CD4-positive, alpha-beta memory T cell (primary cell): Measurements from ENCODE around the gene FOXF1. TPM values are rescaled to one million over a fixed set of nuclear protein-coding genes. Genes with fewer than 3 reads are reported as not detected.

Experiments used
- CTCF ChIA-PET: fragments of 350-600 bp; sonication (Branson Sonifier 250); formaldehyde crosslinking; loops from one replicate; lab custom pipeline; 2021; ENCODE audit warnings: inconsistent platforms; ENCODE audit not compliant: partially characterized antibody; lab: Charles Lee
- POLR2A ChIA-PET: fragments of 350-600 bp; sonication (Branson Sonifier 250); formaldehyde crosslinking; loops from one replicate; lab custom pipeline; 2021; ENCODE audit not compliant: partially characterized antibody; lab: Charles Lee
- DNase-seq, 5 donors: peaks; one replicate each; pipeline versions ENCODE4 v3.0.0 to v3.0.0-alpha.2; 2020 to 2022; ENCODE audit warnings: mixed read lengths in 1 of 5
- H3K27ac ChIP-seq: one replicate; pipeline ENCODE4 v1.7.0; 2013; ENCODE audit warnings: low read depth, low read length
- H3K27me3 ChIP-seq: 2 replicates; pipeline ENCODE4 v1.7.0; 2013; ENCODE audit warnings: mild to moderate bottlenecking, low read length, moderate library complexity; ENCODE audit not compliant: insufficient read depth
- H3K36me3 ChIP-seq: 2 replicates; pipeline ENCODE4 v1.7.0; 2013; ENCODE audit warnings: mild to moderate bottlenecking, low read length, moderate library complexity; ENCODE audit not compliant: insufficient read depth
- H3K4me1 ChIP-seq: 2 replicates; pipeline ENCODE4 v1.7.0; 2013; ENCODE audit warnings: mild to moderate bottlenecking, low read length, moderate library complexity; ENCODE audit not compliant: insufficient read depth
- H3K4me3 ChIP-seq, 2 donors: one replicate each; pipeline ENCODE4 v1.7.0; 2013; ENCODE audit warnings: low read length in 2 of 2, mild to moderate bottlenecking in 1 of 2
- H3K9me3 ChIP-seq, 2 donors: one replicate each; pipeline ENCODE4 v1.7.0; 2013; ENCODE audit warnings: low read length in 2 of 2, control low read depth in 1 of 2; ENCODE audit not compliant: control insufficient read depth in 1 of 2
- H3K27ac Mint-ChIP-seq, 7 donors: one replicate each; pipeline ENCODE4 v1.8.0; 2020 to 2021; ENCODE audit warnings: mixed read lengths in 7 of 7, mild to moderate bottlenecking in 6 of 7, inconsistent platforms in 3 of 7, moderate library complexity in 3 of 7
- H3K27me3 Mint-ChIP-seq, 2 donors: one replicate each; pipeline ENCODE4 v1.8.0; 2020 to 2021; ENCODE audit warnings: mixed read lengths in 2 of 2
- H3K36me3 Mint-ChIP-seq, 2 donors: one replicate each; pipeline ENCODE4 v1.8.0; 2020 to 2021; ENCODE audit warnings: mixed read lengths in 2 of 2, inconsistent platforms in 1 of 2, mild to moderate bottlenecking in 1 of 2
- H3K4me1 Mint-ChIP-seq, 4 donors: one replicate each; pipeline ENCODE4 v1.8.0; 2020 to 2021; ENCODE audit warnings: mixed read lengths in 4 of 4, mild to moderate bottlenecking in 1 of 4
- H3K4me3 Mint-ChIP-seq, 8 donors: one replicate each; pipeline ENCODE4 v1.8.0; 2020 to 2021; ENCODE audit warnings: mixed read lengths in 8 of 8, mild to moderate bottlenecking in 7 of 8, moderate library complexity in 6 of 8, inconsistent platforms in 3 of 8
- H3K9me3 Mint-ChIP-seq, 8 donors: one replicate each; pipeline ENCODE4 v1.8.0; 2020 to 2021; ENCODE audit warnings: mixed read lengths in 8 of 8, mild to moderate bottlenecking in 5 of 8, inconsistent platforms in 3 of 8, moderate library complexity in 1 of 8
- intact Hi-C: fragments of 100-400 bp; cut with micrococcal nuclease; formaldehyde crosslinking; loops from one replicate; pipeline ENCODE4 v1.15.1; 2023
- polyA plus RNA-seq, 2 donors: library from polyadenylated mRNA; unstranded; fragments of 300-500 nt; fragmentation: Illumina TruSeq; gene quantifications; one replicate each; pipeline ENCODE4 v1.2.3, GENCODE V29; 2021
- total RNA-seq, 2 experiments: library from RNA; stranded (reverse); gene quantifications; one replicate each; pipeline ENCODE4 v1.2.3, GENCODE V29; 2021

The FOXF1 gene
- total and polyA plus RNA-seq, 4 experiments from 2014 or later, result not detected

DNA sequence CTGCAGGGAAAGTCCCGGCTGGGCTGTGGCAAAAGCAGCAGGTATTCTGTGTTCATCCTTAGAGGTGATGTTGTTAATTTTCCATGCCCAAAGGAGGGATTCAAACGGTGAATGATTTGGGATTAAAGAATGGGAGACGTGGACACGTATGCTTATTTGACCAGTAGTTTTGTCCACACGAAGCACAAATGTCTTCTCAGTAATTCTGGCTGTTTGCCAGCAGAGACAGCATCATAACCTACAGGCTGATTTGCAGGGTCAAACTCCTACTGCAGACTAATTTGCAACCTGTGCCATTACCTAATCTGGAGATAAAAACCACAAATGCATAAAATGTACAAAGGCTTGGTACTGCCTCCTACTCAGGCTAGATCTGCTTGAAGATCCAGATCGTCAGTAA is 30.6 kb downstream of the FOXF1 start:
- Histone ChIP-seq H3K27ac (no peak overlapping the region), H3K4me3 (no peak overlapping the region), H3K9me3 (no peaks in the 10 kb centered on the region), H3K4me1 (no peaks in the 10 kb centered on the region), H3K36me3 (peaks cover 42% of the 10 kb centered on the region), H3K27me3 (no peaks in the 10 kb centered on the region)
- H3K27me3 Mint-ChIP-seq, result no peaks in the 10 kb centered on the region
- H3K4me3 Mint-ChIP-seq, result no peak overlapping the region
- no peaks in the 10 kb centered on the region for H3K9me3 Mint-ChIP-seq
- POLR2A ChIA-PET, result no interaction called here
- no peak overlapping the region for H3K27ac Mint-ChIP-seq
- no peak for DNase-seq
- H3K36me3 Mint-ChIP-seq, result peaks cover 68 to 77% of the 10 kb centered on the region in 2 donors
- CTCF ChIA-PET, result no interaction called here
- intact Hi-C loops, result no loop called here
- peaks cover 0 to 4% (median 0%) of the 10 kb centered on the region in 4 donors for H3K4me1 Mint-ChIP-seq

DNA sequence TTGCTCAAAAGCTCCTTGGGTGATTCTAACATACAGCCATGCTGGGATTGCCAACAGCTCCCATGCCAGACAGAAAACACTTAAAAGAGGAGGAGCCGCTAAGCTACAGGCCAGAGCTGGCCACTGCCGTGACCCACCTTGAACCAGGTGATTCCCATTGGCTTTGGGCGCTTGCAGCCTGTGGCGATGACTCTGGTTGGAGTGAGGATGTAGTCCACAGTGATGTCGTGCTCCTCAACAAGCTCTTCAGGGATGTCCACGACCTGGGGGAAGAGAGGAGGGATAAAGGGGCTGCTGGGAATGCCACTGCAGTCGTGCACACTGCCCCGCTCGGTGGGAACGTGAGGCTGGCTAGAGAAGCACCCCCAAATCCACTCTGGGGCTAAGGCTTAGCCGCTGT is 31.2 kb downstream of the FOXF1 start:
- CTCF ChIA-PET, result no interaction called here
- H3K4me3 ChIP-seq, result no peak overlapping the region
- DNase-seq, result no peak
- Mint-ChIP-seq H3K4me3 (no peak overlapping the region), H3K9me3 (no peaks in the 10 kb centered on the region), H3K36me3 (peaks cover 73 to 82% of the 10 kb centered on the region in 2 donors), H3K4me1 (peaks cover 0 to 4% (median 0%) of the 10 kb centered on the region in 4 donors), H3K27ac (no peak overlapping the region), H3K27me3 (no peaks in the 10 kb centered on the region)
- POLR2A ChIA-PET, result no interaction called here
- no peaks in the 10 kb centered on the region for H3K27me3 ChIP-seq
- intact Hi-C loops, result no loop called here
- H3K36me3 ChIP-seq, result peaks cover 45% of the 10 kb centered on the region
- no peaks in the 10 kb centered on the region for H3K4me1 ChIP-seq
- H3K9me3 ChIP-seq, result no peaks in the 10 kb centered on the region
- no peak overlapping the region for H3K27ac ChIP-seq

- H3K36me3 ChIP-seq, result peaks cover 38% of the 10 kb centered on the region
- CTCF ChIA-PET, result interaction anchor here (1.0 kb wide), 1 partner anchor 22 kb away, joined by 3 read pairs; no protein-coding TSS in a partner anchor
Observed at GRCh38 chr16:86542756-86543750, 32.7 kb downstream of the FOXF1 start.

GRCh38 chr16:86545481-86545880 is 35.2 kb downstream of the FOXF1 start:
- Mint-ChIP-seq H3K36me3 (peaks cover 59 to 72% of the 10 kb centered on the region in 2 donors), H3K4me3 (peak overlapping the region in 1 of 8 donors; percentile 48), H3K27me3 (no peaks in the 10 kb centered on the region), H3K9me3 (no peaks in the 10 kb centered on the region), H3K4me1 (peaks cover 0 to 4% (median 0%) of the 10 kb centered on the region in 4 donors), H3K27ac (no peak overlapping the region)
- intact Hi-C loops, result no loop called here
- DNase-seq, result no peak
- Histone ChIP-seq H3K9me3 (no peaks in the 10 kb centered on the region), H3K4me1 (no peaks in the 10 kb centered on the region), H3K36me3 (peaks cover 18% of the 10 kb centered on the region), H3K4me3 (no peak overlapping the region), H3K27ac (no peak overlapping the region), H3K27me3 (no peaks in the 10 kb centered on the region)
- ChIA-PET CTCF (no interaction called here), POLR2A (interaction anchor here (0.6 kb wide), 1 partner anchor 992 kb away, joined by 3 read pairs; no protein-coding TSS in a partner anchor)

More at GRCh38 chr16:86542756-86543750, 32.7 kb downstream of the FOXF1 start:
- Histone ChIP-seq H3K27me3 (no peaks in the 10 kb centered on the region), H3K4me3 (no peak overlapping the region), H3K9me3 (no peaks in the 10 kb centered on the region), H3K4me1 (no peaks in the 10 kb centered on the region), H3K27ac (no peak overlapping the region)
- POLR2A ChIA-PET, result no interaction called here
- no peak for DNase-seq
- Mint-ChIP-seq H3K9me3 (no peaks in the 10 kb centered on the region), H3K4me1 (peaks cover 0 to 4% (median 0%) of the 10 kb centered on the region in 4 donors), H3K36me3 (peaks cover 72 to 87% of the 10 kb centered on the region in 2 donors), H3K27ac (no peak overlapping the region), H3K4me3 (no peak overlapping the region), H3K27me3 (no peaks in the 10 kb centered on the region)
- intact Hi-C loops, result no loop called here

DNA sequence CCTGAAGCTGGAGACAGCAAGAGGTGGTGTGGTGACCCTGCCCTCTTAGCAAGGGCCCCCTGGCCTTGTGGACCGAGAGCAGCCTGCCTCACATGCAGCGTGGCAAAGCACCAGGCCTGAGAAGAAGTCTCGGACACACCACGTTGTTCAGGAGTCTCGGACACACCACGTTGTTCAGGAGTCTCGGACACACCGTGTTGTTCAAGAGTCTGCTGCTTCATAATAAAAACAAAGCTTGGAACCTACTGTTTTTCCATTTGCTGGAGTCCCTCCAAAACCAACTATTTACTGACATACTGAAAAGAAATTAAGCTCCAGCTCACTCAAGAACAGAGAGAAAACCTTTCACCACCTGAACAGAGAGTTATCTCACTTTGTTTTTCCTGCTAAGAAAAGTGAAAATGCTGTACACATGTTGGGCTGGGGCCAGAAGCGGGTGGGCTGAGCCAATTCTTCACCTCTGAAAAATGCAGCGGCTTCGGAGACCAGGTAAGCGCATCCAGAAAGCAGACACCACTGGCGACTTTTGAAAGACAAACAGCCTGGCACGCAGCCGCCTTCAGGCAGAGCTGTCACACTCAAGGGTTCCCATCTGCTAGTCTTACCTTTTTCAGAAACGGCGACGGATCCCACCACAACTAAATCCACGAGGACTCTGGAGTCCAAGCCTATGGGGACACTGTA is 35.8 kb downstream of the FOXF1 start:
- no peaks in the 10 kb centered on the region for H3K27me3 Mint-ChIP-seq
- Histone ChIP-seq H3K9me3 (no peaks in the 10 kb centered on the region), H3K36me3 (peaks cover 12% of the 10 kb centered on the region), H3K27me3 (no peaks in the 10 kb centered on the region), H3K27ac (no peak overlapping the region), H3K4me1 (no peaks in the 10 kb centered on the region), H3K4me3 (no peak overlapping the region)
- no peak for DNase-seq
- CTCF ChIA-PET, result interaction anchor here (0.7 kb wide), 1 partner anchor 9 kb away, joined by 3 read pairs; no protein-coding TSS in a partner anchor
- H3K27ac Mint-ChIP-seq, result no peak overlapping the region
- H3K4me3 Mint-ChIP-seq, result no peak overlapping the region
- POLR2A ChIA-PET, result interaction anchor here (0.7 kb wide), 1 partner anchor 1455 kb away, joined by 3 read pairs; no protein-coding TSS in a partner anchor
- peaks cover 0 to 4% (median 0%) of the 10 kb centered on the region in 4 donors for H3K4me1 Mint-ChIP-seq
- intact Hi-C loops, result no loop called here
- peaks cover 54 to 70% of the 10 kb centered on the region in 2 donors for H3K36me3 Mint-ChIP-seq
- no peaks in the 10 kb centered on the region for H3K9me3 Mint-ChIP-seq

- ChIA-PET CTCF (no interaction called here), POLR2A (interaction anchor here (0.7 kb wide), 1 partner anchor 1456 kb away, joined by 3 read pairs; no protein-coding TSS in a partner anchor)
- no peaks in the 10 kb centered on the region for H3K27me3 ChIP-seq
- H3K4me3 Mint-ChIP-seq, result no peak overlapping the region
- intact Hi-C loops, result no loop called here
- H3K4me3 ChIP-seq, result no peak overlapping the region
- H3K9me3 ChIP-seq, result no peaks in the 10 kb centered on the region
- no peak overlapping the region for H3K27ac Mint-ChIP-seq
- peaks cover 0 to 4% (median 0%) of the 10 kb centered on the region in 4 donors for H3K4me1 Mint-ChIP-seq
- H3K27ac ChIP-seq, result no peak overlapping the region
- H3K27me3 Mint-ChIP-seq, result no peaks in the 10 kb centered on the region
- DNase-seq, result no peak
- H3K9me3 Mint-ChIP-seq, result no peaks in the 10 kb centered on the region
- peaks cover 6% of the 10 kb centered on the region for H3K36me3 ChIP-seq
- no peaks in the 10 kb centered on the region for H3K4me1 ChIP-seq
- H3K36me3 Mint-ChIP-seq, result peaks cover 49 to 66% of the 10 kb centered on the region in 2 donors
Observed at GRCh38 chr16:86546638-86547013, 36.3 kb downstream of the FOXF1 start.

DNA sequence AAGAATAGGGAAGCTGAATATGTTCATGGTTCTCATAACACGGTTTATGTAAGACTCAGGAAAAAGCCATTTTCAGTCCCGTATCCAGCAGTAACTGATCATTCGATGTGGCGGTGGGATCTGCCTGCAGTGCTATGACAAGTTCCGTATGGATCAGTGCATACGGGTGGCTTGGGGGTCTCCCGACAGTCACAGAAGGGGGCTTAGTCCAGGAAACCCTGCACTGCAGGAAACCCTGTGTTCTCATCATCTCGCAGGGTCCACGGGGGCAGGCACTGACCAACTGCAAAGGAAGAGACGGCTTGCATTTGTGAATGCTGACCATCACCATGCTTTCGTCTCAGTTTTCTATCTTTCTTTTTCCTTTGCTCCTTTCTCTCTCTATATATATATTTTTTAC is 37.0 kb downstream of the FOXF1 start:
- Mint-ChIP-seq H3K36me3 (peaks cover 46 to 60% of the 10 kb centered on the region in 2 donors), H3K4me1 (peaks cover 0 to 4% (median 3%) of the 10 kb centered on the region in 4 donors)

More for the DNA sequence above, 37.0 kb downstream of the FOXF1 start:
- no peaks in the 10 kb centered on the region for H3K27me3 Mint-ChIP-seq
- H3K9me3 Mint-ChIP-seq, result no peaks in the 10 kb centered on the region
- H3K27ac ChIP-seq, result no peak overlapping the region
- H3K9me3 ChIP-seq, result no peaks in the 10 kb centered on the region
- no peak for DNase-seq
- no peak overlapping the region for H3K4me3 ChIP-seq
- H3K4me3 Mint-ChIP-seq, result no peak overlapping the region
- POLR2A ChIA-PET, result no interaction called here
- no peaks in the 10 kb centered on the region for H3K27me3 ChIP-seq
- intact Hi-C loops, result no loop called here
- CTCF ChIA-PET, result no interaction called here
- H3K4me1 ChIP-seq, result no peaks in the 10 kb centered on the region
- H3K36me3 ChIP-seq, result peaks cover 7% of the 10 kb centered on the region
- H3K27ac Mint-ChIP-seq, result no peak overlapping the region
